Stimulated activated CD8-positive, alpha-beta memory T cell treated with anti-CD3 and anti-CD28 coated beads, Interleukin-15, amount 100 ng/mL, for 4 hours (primary cell): ENCODE data around the gene LARGE2.
A peak's percentile ranks its signal among the peaks of the same experiment; 100 is the strongest.

Experiments
- DNase-seq, 2 donors: peaks; one replicate each; pipeline ENCODE4 v3.0.0-alpha.2; 2020; ENCODE audit warnings: low read depth in 2 of 2

The LARGE2 gene

DNA sequence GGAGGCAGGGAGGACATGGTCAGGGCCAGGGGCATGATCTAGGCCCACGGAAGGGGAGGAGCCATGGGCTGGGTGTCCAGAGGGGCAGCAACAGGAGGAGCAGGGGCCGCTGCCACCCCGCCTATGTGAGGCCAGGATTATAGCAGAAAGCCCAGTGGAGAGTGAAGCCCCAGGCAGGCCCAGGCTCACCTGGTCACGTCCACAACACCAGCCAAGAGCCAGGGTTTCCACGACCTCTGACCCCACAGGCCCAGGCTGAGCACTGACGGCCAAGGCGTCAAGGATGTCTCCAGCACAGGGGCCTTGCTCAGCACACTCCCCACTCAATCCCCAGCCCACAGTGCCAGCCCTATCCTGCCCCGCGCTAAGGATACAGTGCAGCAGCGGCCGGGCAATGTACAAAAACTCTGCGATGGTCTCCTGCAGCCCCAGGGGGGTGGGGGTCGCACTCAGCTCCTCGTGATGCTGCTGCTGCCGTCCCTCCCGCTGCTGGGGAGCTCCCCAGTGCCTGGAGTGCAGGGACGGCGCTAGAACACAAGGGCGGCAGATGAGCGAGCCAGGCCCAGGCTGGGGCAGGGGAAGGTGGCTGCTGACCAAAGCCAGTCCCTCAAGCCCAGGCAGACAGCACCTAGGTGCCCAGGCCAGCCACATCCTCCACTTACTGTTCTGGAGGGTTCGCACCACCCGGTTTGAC, 8.4 kb upstream of the LARGE2 start:
- DNase-seq, result no peak

DNA sequence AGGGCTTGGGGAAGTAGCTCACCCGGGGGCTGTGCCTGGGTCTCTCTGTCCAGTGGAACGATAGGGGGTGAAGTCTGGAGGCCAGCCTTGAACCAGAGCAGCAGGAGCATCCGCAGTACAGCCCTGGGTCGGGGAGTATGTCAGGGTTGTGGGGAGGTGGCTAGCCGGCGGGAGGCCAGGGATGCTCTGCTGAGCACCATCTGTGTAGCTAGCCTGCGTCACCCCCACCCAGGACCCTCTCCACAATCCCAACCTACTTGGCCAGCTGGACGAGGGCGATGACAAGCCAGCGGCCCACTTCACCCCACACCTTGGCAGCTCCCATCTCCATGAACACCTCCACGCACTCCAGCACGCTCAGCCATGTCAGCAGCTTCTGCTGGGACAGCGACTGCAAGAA, 7.0 kb upstream of the LARGE2 start:
- DNase-seq, result no peak

- no peak for DNase-seq
Measured at GRCh38 chr11:45917286-45917622, 5.2 kb upstream of the LARGE2 start.

DNA sequence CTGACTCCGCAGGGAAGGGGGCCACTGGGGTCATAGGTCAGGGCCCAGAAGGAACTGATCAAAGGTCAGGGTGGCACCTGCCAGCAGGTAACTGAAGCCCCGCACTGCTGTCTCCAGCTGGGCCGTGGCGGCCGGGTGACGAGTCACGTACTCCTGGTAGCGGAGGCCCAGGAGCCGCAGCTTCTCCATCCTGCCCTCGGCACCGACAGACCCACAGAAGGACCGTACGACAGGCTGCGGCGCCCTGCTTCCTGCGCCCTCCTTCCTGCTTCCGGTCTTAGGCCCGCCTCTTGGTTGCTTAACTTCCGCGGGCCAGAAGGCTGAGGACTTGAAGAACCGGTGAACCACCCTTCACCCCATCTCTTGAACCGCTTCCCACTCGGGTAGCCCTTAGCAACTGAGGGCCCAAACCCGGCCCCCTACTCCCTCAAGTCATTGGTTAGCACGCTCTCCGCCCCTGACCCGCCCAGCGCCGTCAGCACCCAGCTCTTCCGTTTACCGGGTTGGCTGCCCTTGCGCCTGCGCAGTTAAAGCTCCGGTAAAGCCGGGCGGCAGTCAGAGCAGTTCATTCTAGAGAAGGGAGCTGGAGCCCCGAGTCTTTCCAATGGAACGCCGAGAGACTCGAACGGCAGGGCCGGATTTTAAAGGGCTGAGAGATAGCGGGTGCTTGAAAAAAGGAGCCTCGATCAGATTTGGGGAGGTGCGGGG, 4.7 kb upstream of the LARGE2 start, which contains the start of gene PEX16:
Gene PEX16, minus strand, starts transcription at position 255 of the 708 bp plus-strand sequence. Its CDS starts 66 bp downstream, at position 189.
- peak; percentile 88 to 94 for DNase-seq

GRCh38 chr11:45918331-45918941, 4.0 kb upstream of the LARGE2 start:
- DNase-seq, result peak; percentile 12 to 32

DNA sequence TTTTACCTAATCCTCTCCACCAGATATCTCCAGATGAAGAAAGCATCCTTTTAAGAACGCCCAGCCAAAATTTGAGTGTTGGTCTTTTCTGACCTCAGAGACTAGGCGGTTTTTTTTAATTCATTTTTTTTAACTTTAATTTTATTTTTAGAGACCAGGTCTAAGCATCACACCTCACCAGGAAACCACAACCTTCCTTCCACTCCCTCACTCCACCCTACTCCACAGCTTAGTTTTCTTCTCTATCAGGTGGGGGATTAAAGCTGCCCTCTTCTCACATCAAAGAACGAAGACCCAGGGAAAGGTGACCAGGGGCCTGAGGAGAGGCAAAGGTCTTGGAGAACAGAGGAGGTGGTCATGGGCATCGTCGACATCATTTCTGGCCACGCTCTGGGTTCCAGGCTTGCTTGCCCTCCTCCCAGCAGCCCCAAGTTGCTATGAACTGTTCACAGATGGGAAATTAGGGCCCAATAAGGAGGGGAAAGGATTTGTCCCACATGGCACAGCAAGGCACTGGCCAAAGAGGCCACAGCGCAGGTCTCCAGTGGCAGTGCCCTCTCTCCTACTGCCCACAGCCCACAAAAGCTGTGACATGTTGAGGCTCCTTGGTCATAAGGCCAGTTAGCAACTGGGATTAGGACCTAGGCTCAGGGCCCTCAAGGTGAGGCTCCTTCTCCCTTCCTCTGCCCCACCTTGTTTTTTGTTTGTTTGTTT, 3.3 kb upstream of the LARGE2 start:
- DNase-seq, result no peak

DNA sequence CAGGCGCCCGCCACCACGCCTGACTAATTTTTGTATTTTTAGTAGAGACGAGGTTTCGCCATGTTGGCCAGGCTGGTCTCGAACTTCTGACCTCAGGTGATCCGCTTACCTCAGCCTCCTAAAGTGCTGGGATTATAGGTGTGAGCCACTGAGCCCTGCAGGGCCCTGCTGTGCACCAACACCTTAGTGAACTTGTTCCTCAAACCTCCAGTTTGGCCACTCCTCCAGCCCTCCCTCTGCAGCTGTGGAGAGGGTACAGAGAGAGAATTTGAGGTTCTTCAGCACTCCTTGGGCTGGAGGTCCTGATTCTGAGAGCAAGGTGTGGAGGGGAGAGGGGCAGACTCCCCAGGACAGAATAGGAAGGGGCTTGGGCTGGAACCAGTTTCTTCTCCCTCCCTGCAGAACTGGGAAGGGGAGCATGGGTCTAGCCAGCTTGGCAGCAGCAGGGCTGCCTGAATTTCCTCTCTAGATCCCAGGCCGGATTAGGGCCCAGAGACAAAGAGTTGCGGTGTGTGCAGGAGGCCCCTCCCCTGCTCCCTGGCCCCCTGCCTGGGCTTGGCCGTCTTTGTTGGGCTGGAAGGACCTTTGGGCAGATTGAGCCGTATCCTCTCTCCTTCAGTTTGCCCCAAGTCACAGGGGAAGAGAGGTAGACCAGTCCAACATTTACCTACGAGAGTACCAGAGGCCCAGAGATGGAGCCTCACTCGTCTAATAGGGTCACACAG, 2.5 kb upstream of the LARGE2 start:
- DNase-seq, result no peak

GRCh38 chr11:45920531-45921477, 1.7 kb upstream of the LARGE2 start:
- DNase-seq, result no peak

- no peak for DNase-seq
Measured at GRCh38 chr11:45921561-45922424, 663 bp upstream of the LARGE2 start.

- no peak for DNase-seq
Measured at GRCh38 chr11:45924036-45924915, 1.8 kb downstream of the LARGE2 start.

DNA sequence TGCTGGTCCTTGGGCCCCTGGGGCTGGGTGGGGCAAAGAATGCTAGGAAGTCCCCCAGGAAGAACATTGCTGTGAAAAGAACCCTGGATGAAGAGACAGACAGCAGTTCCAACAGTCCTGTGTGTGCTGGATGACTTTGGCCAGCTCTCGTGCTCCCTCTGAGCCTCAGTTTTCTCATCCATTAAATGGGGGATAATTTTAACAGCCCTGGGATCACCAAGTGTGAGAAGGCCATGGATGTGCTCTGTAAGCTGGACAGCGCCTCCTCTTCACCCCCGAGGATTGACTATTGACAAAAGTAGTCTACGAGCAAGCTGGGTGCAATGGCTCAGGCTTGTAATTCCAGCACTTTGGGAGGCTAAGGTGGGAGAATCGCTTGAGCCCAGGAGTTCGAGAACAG, 2.5 kb downstream of the LARGE2 start:
- DNase-seq, result no peak

DNA sequence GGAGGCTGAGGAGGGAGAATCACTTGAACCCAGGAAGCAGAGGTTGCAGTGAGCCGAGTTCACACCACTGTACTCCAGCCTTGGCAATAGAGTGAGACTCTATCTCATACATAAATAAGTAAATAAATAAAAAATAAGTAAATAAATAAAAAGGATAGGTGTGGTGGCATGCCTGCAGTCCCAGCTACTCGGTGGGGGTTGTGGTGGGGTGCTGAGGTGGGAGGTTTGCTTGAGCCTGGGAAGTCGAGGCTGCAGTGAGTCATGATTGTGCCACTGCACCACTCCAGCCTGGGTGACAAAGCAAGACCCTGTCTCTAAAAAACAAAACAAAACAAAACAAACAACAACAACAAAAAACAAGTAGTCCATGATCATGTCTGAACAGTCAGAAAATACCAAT, 3.1 kb downstream of the LARGE2 start:
- DNase-seq, result no peak

- no peak for DNase-seq
Measured at GRCh38 chr11:45926001-45926401, 3.5 kb downstream of the LARGE2 start.

GRCh38 chr11:45926536-45927331, 4.3 kb downstream of the LARGE2 start:
- no peak for DNase-seq

GRCh38 chr11:45927332-45927683, 4.9 kb downstream of the LARGE2 start:
- DNase-seq, result no peak

DNA sequence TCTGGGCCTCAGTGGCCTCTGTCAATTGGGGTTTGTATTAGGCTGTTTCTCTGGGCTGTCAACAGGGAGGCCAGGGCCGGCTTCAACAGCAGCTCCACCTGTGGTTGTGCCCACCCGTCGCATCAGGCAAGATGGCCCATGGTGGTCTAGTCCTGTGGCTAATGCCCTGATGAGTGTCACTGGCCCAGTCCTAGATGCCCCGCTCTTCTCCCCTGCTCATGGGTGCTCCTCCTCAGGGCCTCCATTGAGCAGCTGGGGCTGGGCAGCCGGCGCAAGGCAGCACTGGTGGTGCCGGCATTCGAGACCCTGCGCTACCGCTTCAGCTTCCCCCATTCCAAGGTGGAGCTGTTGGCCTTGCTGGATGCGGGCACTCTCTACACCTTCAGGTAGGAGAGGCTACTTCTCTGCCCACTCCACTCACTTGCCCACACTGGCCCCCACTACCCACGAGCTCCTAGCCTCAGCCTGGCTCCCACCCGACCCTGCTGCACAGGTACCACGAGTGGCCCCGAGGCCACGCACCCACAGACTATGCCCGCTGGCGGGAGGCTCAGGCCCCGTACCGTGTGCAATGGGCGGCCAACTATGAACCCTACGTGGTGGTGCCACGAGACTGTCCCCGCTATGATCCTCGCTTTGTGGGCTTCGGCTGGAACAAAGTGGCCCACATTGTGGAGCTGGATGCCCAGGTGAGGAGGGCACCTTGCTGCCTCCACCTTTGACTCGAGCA, 5.4 kb downstream of the LARGE2 start:
- no peak for DNase-seq

DNA sequence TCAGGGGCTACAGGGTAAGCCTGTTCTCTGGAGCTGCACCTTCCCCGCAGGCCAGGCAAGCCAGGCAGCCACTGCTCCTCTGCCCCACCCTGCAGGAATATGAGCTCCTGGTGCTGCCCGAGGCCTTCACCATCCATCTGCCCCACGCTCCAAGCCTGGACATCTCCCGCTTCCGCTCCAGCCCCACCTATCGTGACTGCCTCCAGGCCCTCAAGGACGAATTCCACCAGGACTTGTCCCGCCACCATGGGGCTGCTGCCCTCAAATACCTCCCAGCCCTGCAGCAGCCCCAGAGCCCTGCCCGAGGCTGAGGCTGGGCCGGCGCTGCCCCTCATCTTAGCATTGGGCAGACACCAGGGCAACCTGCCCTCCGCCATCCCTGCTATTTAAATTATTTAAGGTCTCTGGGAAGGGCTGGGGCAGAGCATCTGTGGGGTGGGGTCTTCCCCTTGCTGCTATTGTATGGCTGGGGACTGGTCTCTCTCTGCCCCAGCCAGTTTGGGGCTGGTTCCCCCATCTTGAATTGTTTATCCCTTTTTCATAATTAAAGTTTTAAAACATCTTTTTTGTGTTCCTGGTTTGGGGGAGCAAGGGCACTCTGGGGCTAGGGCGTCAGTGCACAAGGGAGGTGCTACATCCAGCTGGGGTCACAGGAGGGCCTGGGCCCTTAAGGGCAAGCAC, 6.2 kb downstream of the LARGE2 start:
- DNase-seq, result no peak
